ENCODE results near the gene OR6N1. TPM values are rescaled to one million over a fixed set of nuclear protein-coding genes. Genes with fewer than 3 reads are reported as not detected.

OR6N1 gene
- total and polyA plus RNA-seq, 2 donors (not counting 3 experiments of a cell fraction or from before 2014, with no cell fraction given): not detected

DNA sequence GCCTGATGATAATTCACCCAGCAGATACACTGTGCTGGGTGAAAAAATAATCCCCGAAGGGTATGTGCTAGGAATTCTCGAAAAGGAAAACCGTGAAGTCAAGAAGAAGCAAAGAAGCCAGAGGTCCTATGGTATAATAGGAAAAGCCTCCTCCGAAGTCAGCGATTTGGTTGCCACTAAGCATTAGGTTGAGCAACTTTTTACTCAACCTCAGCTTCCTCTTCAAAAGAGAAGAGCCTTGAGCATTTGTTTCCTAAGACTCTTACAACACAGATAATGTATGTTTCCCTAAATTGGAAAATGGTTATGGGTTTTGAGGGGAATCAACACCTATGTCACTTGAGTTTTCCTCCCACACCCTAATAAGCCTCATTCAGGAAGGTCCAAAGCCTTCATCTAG is 37.9 kb upstream of the OR6N1 start:
- no peaks in the 10 kb centered on the region for H4K20me1 ChIP-seq (replicated peaks; ENCODE audit: control insufficient read depth, extremely low read depth, insufficient read depth, low read length)

More for the DNA sequence above, 37.9 kb upstream of the OR6N1 start:
- no peaks in the 10 kb centered on the region for H3K4me1 ChIP-seq (ENCODE audit: control insufficient read depth, extremely low read depth, insufficient read depth, low read length)
- DNase-seq (ENCODE audit: low read depth, low spot score) (no peak), FAIRE-seq (no peak)
- no peaks in the 10 kb centered on the region for H3K9me1 ChIP-seq (replicated peaks; ENCODE audit: control insufficient read depth, extremely low read depth, insufficient read depth, low read length)
- TF ChIP-seq POLR2A (IDR thresholded peaks at IDR 0.05; ENCODE audit: low read depth, low read length) (no peak), MYC (IDR thresholded peaks at IDR 0.05; ENCODE audit: low read depth, low read length) (no peak), GATA2 (IDR thresholded peaks at IDR 0.05; ENCODE audit: insufficient read depth, insufficient read length, low read depth, low read length) (no peak), EZH2 (IDR thresholded peaks at IDR 0.05; ENCODE audit: borderline replicate concordance, low read depth, low read length, severe bottlenecking) (no peak), JUN (IDR thresholded peaks at IDR 0.05; ENCODE audit: borderline replicate concordance, insufficient read depth, insufficient read length, low read depth) (no peak), POLR2AphosphoS5 (IDR thresholded peaks at IDR 0.05; ENCODE audit: insufficient read depth, low read depth, low read length) (no peak), FOS (IDR thresholded peaks at IDR 0.05; ENCODE audit: borderline replicate concordance, insufficient read depth, low read length) (no peak)
- TF ChIP-seq, protein P1, sequence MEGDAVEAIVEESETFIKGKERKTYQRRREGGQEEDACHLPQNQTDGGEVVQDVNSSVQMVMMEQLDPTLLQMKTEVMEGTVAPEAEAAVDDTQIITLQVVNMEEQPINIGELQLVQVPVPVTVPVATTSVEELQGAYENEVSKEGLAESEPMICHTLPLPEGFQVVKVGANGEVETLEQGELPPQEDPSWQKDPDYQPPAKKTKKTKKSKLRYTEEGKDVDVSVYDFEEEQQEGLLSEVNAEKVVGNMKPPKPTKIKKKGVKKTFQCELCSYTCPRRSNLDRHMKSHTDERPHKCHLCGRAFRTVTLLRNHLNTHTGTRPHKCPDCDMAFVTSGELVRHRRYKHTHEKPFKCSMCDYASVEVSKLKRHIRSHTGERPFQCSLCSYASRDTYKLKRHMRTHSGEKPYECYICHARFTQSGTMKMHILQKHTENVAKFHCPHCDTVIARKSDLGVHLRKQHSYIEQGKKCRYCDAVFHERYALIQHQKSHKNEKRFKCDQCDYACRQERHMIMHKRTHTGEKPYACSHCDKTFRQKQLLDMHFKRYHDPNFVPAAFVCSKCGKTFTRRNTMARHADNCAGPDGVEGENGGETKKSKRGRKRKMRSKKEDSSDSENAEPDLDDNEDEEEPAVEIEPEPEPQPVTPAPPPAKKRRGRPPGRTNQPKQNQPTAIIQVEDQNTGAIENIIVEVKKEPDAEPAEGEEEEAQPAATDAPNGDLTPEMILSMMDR (IDR thresholded peaks at IDR 0.05; ENCODE audit: extremely low read depth in 1 of 2, insufficient read depth in 1 of 2, low read depth in 1 of 2, low read length in 2 of 2): no peak
- TF ChIP-seq, protein P2, sequence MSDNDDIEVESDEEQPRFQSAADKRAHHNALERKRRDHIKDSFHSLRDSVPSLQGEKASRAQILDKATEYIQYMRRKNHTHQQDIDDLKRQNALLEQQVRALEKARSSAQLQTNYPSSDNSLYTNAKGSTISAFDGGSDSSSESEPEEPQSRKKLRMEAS (IDR thresholded peaks at IDR 0.05; ENCODE audit: insufficient read depth, insufficient read length): no peak
- no peak overlapping the region for H2AFZ ChIP-seq (ENCODE audit: low read depth, low read length)
- ChIA-PET CTCF (no interaction called here), POLR2A (no interaction called here)
- no peaks in the 10 kb centered on the region for H3K79me2 ChIP-seq (ENCODE audit: control insufficient read depth, insufficient read depth, low read length)
- no peaks in the 10 kb centered on the region for H3K27me3 ChIP-seq (ENCODE audit: control insufficient read depth in 2 of 2, insufficient read depth in 2 of 2, low read length in 2 of 2)
- dilution Hi-C loops (cut with MboI; ENCODE audit: extremely low pct_ligation_motif_present, low sequenced_read_pairs): no loop called here
- H3K4me3 ChIP-seq (replicated peaks in 1 of 3; ENCODE audit: insufficient read depth in 1 of 3, low read depth in 1 of 3, low read length in 3 of 3): no peak overlapping the region
- no peaks in the 10 kb centered on the region for H3K36me3 ChIP-seq (ENCODE audit: control insufficient read depth in 2 of 2, extremely low read depth in 1 of 2, insufficient read depth in 2 of 2, low read length in 2 of 2)
- H3K27ac ChIP-seq (ENCODE audit: insufficient read depth, low read depth, low read length): no peak overlapping the region
- no TSS peak for BruUV-seq (replicated peaks)
- intact Hi-C loops (cut with micrococcal nuclease): no loop called here
- H3K9me3 ChIP-seq (replicated peaks; ENCODE audit: control insufficient read depth, insufficient read depth, low read length): no peaks in the 10 kb centered on the region
- H3K4me2 ChIP-seq (ENCODE audit: insufficient read depth, low read length): no peak overlapping the region
- H3K9ac ChIP-seq (replicated peaks; ENCODE audit: extremely low read depth, insufficient read depth, low read length): no peak overlapping the region

All from endothelial cell of umbilical vein (primary cell).